GM12878 (cell line): ENCODE results near the gene CFLAR. TPM values are rescaled to one million over a fixed set of nuclear protein-coding genes. Genes with fewer than 3 reads are reported as not detected.
A peak's percentile ranks its signal among the peaks of the same experiment; 100 is the strongest.

Experiments used
- ATAC-seq: fragments of 200-7000 bp; cut with Tn5 transposase; 3 replicates; pipeline ENCODE4 v1.9.1; 2020; ENCODE audit warnings: mild to moderate bottlenecking, moderate library complexity
- BruUV-seq: library from RNA; stranded (reverse); fragments of 400-500 nt; replicated peaks from 2 replicates; lab custom pipeline; 2021; lab: Mats Ljungman, UMichigan
- CTCF ChIA-PET: fragments of 300-600 bp; sonication (Branson Sonifier 250); formaldehyde crosslinking; extraction: SDS; loops from one replicate; lab custom pipeline; 2021; ENCODE audit warnings: inconsistent platforms; lab: Yijun Ruan, JAX
- POLR2A ChIA-PET: fragments of 350-600 bp; formaldehyde crosslinking; extraction: SDS; loops from one replicate; lab custom pipeline; 2021; ENCODE audit warnings: inconsistent platforms; lab: Charles Lee
- RAD21 ChIA-PET: fragments of 300-600 bp; sonication (Branson Sonifier 250); formaldehyde crosslinking; loops from one replicate; lab custom pipeline; 2023; ENCODE audit warnings: antibody characterized with exemption; ENCODE audit not compliant: unreplicated experiment; lab: Charles Lee
- SMC1A ChIA-PET: fragments of 300-600 bp; sonication (Branson Sonifier 250); formaldehyde crosslinking; loops from one replicate; lab custom pipeline; 2023; ENCODE audit not compliant: unreplicated experiment, uncharacterized antibody; lab: Charles Lee
- DNase-seq: peaks from one replicate; pipeline ENCODE4 v3.0.0-alpha.2; 2011; ENCODE audit warnings: low read depth, low spot score
- FAIRE-seq: peaks from 3 replicates; lab custom pipeline; 2011; peaks lifted over from hg19 to GRCh38; lab: Jason Lieb, UNC
- H2AFZ ChIP-seq: 2 replicates; pipeline ENCODE4 v1.6.0; 2011; ENCODE audit warnings: low read depth, low read length, control low read depth; ENCODE audit not compliant: control insufficient read depth
- H3K27ac ChIP-seq: 2 replicates; pipeline ENCODE4 v1.5.1; 2011; ENCODE audit warnings: control low read depth; ENCODE audit not compliant: control insufficient read depth, insufficient read depth
- H3K27me3 ChIP-seq, 2 experiments: replicated peaks in 1 of 2; 2 replicates each; pipeline versions ENCODE4 v1.6.0 to v1.6.1; 2011; ENCODE audit warnings: low read length in 1 of 2; ENCODE audit not compliant: control insufficient read depth in 2 of 2, insufficient read depth in 2 of 2
- H3K36me3 ChIP-seq, 2 experiments: 2 replicates each; pipeline ENCODE4 v1.5.1; 2011; ENCODE audit warnings: low read length in 1 of 2; ENCODE audit not compliant: control insufficient read depth in 2 of 2, insufficient read depth in 2 of 2
- H3K4me1 ChIP-seq: 2 replicates; pipeline ENCODE4 v1.6.1; 2011; ENCODE audit warnings: mild to moderate bottlenecking, low read length, moderate library complexity, mixed read lengths; ENCODE audit not compliant: control insufficient read depth, insufficient read depth
- H3K4me2 ChIP-seq: 2 replicates; pipeline ENCODE4 v1.6.0; 2011; ENCODE audit warnings: control low read depth; ENCODE audit not compliant: control insufficient read depth, insufficient read depth
- H3K4me3 ChIP-seq: fragments of 200-600 bp; sonication (generic); 2 replicates; pipeline ENCODE4 v1.5.1; 2016
- H3K79me2 ChIP-seq: 2 replicates; pipeline ENCODE4 v1.6.0; 2011; ENCODE audit warnings: low read length; ENCODE audit not compliant: control insufficient read depth, insufficient read depth
- H3K9ac ChIP-seq: 2 replicates; pipeline ENCODE4 v1.8.0; 2011; ENCODE audit warnings: low read length, control low read depth, mixed read lengths; ENCODE audit not compliant: control insufficient read depth, insufficient read depth
- H3K9me3 ChIP-seq: replicated peaks from 3 replicates; pipeline ENCODE4 v1.5.1; 2011; ENCODE audit warnings: mild to moderate bottlenecking, low read length; ENCODE audit not compliant: control insufficient read depth, insufficient read depth
- H4K20me1 ChIP-seq: 2 replicates; pipeline ENCODE4 v1.6.0; 2011; ENCODE audit not compliant: control insufficient read depth, insufficient read depth
- BHLHE40 ChIP-seq, 2 experiments: fragments of 450-650 bp in 1 of 2; IDR thresholded peaks; 2 replicates each; pipeline ENCODE4 v1.6.1; 2011 to 2017; ENCODE audit warnings: low read depth in 2 of 2, borderline replicate concordance in 1 of 2, improper control_type of control experiment in 1 of 2, low read length in 1 of 2, mild to moderate bottlenecking in 1 of 2
- CHD1 ChIP-seq: IDR thresholded peaks from 2 replicates; pipeline ENCODE4 v1.6.1; 2012; ENCODE audit warnings: low read depth, low read length, improper control_type of control experiment
- CHD2 ChIP-seq: IDR thresholded peaks from 2 replicates; pipeline ENCODE4 v1.6.1; 2011; ENCODE audit warnings: low read depth, low read length, improper control_type of control experiment, borderline replicate concordance
- CHD4 ChIP-seq: fragments of 200-600 bp; sonication (generic); IDR thresholded peaks from 2 replicates; pipeline ENCODE4 v1.6.1; 2016; ENCODE audit warnings: mild to moderate bottlenecking
- CTCF ChIP-seq, 3 experiments: IDR thresholded peaks in 2 of 3; conservative IDR thresholded peaks in 1 of 3; 2 replicates each; pipeline ENCODE4 v1.5.1; 2011; ENCODE audit warnings: low read depth in 3 of 3, low read length in 3 of 3, mild to moderate bottlenecking in 3 of 3, control low read depth in 2 of 3, moderate library complexity in 2 of 3, inconsistent platforms in 1 of 3, mixed read lengths in 1 of 3; ENCODE audit not compliant: control insufficient read depth in 2 of 3, insufficient read depth in 1 of 3; ENCODE audit errors: extremely low read depth in 1 of 3
- NR2C1 ChIP-seq: fragments of 450-650 bp; IDR thresholded peaks from 2 replicates; pipeline ENCODE4 v1.6.1; 2017; ENCODE audit warnings: antibody characterized with exemption, mild to moderate bottlenecking, moderate library complexity
- POLR2A ChIP-seq: IDR thresholded peaks from 2 replicates; pipeline ENCODE4 v1.6.1; 2011; ENCODE audit warnings: low read depth, mild to moderate bottlenecking, low read length
- RAD21 ChIP-seq: IDR thresholded peaks from 2 replicates; pipeline ENCODE4 v1.6.1; 2011; ENCODE audit warnings: mild to moderate bottlenecking, low read depth, low read length, moderate library complexity; ENCODE audit not compliant: insufficient read depth
- RAD51 ChIP-seq: fragments of 450-650 bp; IDR thresholded peaks from 2 replicates; pipeline ENCODE4 v1.6.1; 2016; ENCODE audit warnings: moderate library complexity, mild to moderate bottlenecking, inconsistent platforms
- RCOR1 ChIP-seq: conservative IDR thresholded peaks from 2 replicates; pipeline ENCODE4 v1.6.1; 2012; ENCODE audit warnings: low read depth, low read length, improper control_type of control experiment
- TAF1 ChIP-seq: IDR thresholded peaks from 2 replicates; pipeline ENCODE4 v1.6.1; 2011; ENCODE audit warnings: mild to moderate bottlenecking, low read depth, low read length, borderline replicate concordance
- TCF7 ChIP-seq: IDR thresholded peaks from 2 replicates; pipeline ENCODE4 v1.6.1; 2014; ENCODE audit warnings: antibody characterized with exemption, borderline replicate concordance
- ZNF217 ChIP-seq: fragments of 450-650 bp; IDR thresholded peaks from 2 replicates; pipeline ENCODE4 v1.6.1; 2017; ENCODE audit warnings: antibody characterized with exemption, mild to moderate bottlenecking
- ZNF274 ChIP-seq: IDR thresholded peaks from one replicate; pipeline ENCODE4 v1.8.0; 2011; ENCODE audit not compliant: insufficient read length, insufficient read depth
- WGBS: methylation state at CpG from one replicate; pipeline ENCODE4 v1.1.6; 2016; ENCODE audit warnings: low lambda C conversion rate; ENCODE audit not compliant: insufficient replicate concordance, insufficient coverage; ENCODE audit errors: missing lambda C conversion rate; 5-methylcytosine and 5-hydroxymethylcytosine counted together
- in situ Hi-C: fragments of 300-500 bp; cut with MboI; formaldehyde crosslinking; loops from 9 replicates; pipeline ENCODE4 v1.14.3; 2018; ENCODE audit warnings: mixed read lengths
- intact Hi-C: fragments of 100-400 bp; cut with micrococcal nuclease; formaldehyde crosslinking; loops from one replicate; pipeline ENCODE4 v1.14.2; 2022; ENCODE audit not compliant: unreplicated experiment
- polyA plus RNA-seq, 11 experiments: library from polyadenylated mRNA; depleted of rRNA in 4 of 11; unstranded in 6 of 11; stranded (reverse) in 5 of 11; fragments of >200 nt; fragmentation: Nextera tagmentation in 4 of 11; fragmentation: Illumina TruSeq in 1 of 11; extraction: Ambion mirVana in 4 of 11; extraction: Trizol in 1 of 11; gene quantifications; 1 replicate in 1 of 11; 2 replicates in 10 of 11; pipeline versions ENCODE4 v1.2.1 to v1.2.3, GENCODE V29; 2011 to 2016; ENCODE audit warnings: inconsistent platforms in 2 of 11, missing spikeins in 2 of 11, low read depth in 1 of 11
- total RNA-seq, 4 experiments: library from RNA; depleted of rRNA in 3 of 4; stranded (reverse); fragments of >200 nt in 3 of 4; fragmentation: Illumina TruSeq in 1 of 4; extraction: Trizol in 1 of 4; gene quantifications; 2 replicates each; pipeline versions ENCODE4 v1.2.1 to v1.2.3, GENCODE V29; 2013 to 2021
- TF ChIP-seq, protein P1 (sequence below): fragments of 450-650 bp; IDR thresholded peaks from 2 replicates; pipeline ENCODE4 v1.6.1; 2017; ENCODE audit warnings: mild to moderate bottlenecking
- TF ChIP-seq, protein P2 (sequence below): fragments of 450-650 bp; IDR thresholded peaks from 2 replicates; pipeline ENCODE4 v1.6.1; 2016; ENCODE audit warnings: mild to moderate bottlenecking

The CFLAR gene
- total and polyA plus RNA-seq, 10 of the 15 experiments (the other 5 are each of a cell fraction or from before 2014, with no cell fraction given), result 80.6 to 181 (median 101) TPM

GRCh38 chr2:201070948-201071478 is 45.0 kb upstream of the CFLAR start (continued):
- TF ChIP-seq CHD4, result no peak
- TF ChIP-seq, all 136 proteins: peak for 4

GRCh38 chr2:201071479-201072200 is 44.3 kb upstream of the CFLAR start, which contains the start of the genes HYCC2 and NDUFB3:
HYCC2 (minus strand) TSS chr2:201071671; CDS start chr2:201024009, 47,662 bp downstream.
NDUFB3 (plus strand) TSS chr2:201072001; CDS start chr2:201078883, 6,882 bp downstream.
- in situ Hi-C loops (loop anchor here (5.0 kb wide), 2 partner anchors 106 to 164 kb away; no protein-coding TSS in a partner anchor), intact Hi-C loops (loop anchor here (1.0 to 10.0 kb wide), 6 partner anchors 45 to 257 kb away; partner anchors contain the start of genes BZW1 and CFLAR)
- no peaks in the 10 kb centered on the region for H3K9me3 ChIP-seq
- H3K27me3 ChIP-seq, result no peaks in the 10 kb centered on the region
- peak within 1 kb of the TSS; percentile 84 for H3K9ac ChIP-seq
- DNase-seq (peak; percentile 95), FAIRE-seq (peak; percentile 96), ATAC-seq (peak; percentile 97)
- ChIA-PET SMC1A (interaction anchor here (0.6 to 7.8 kb wide), 15 partner anchors 43 to 175 kb away, joined by 3 to 144 read pairs (median 4); partner anchors contain the start of genes CASP10, CFLAR and ORC2), CTCF (interaction anchor here (0.9 to 8.2 kb wide), 15 partner anchors 19 to 182 kb away, joined by 3 to 256 read pairs (median 5); partner anchors contain the start of genes CASP10, NIF3L1 and ORC2), RAD21 (interaction anchor here (0.8 to 6.2 kb wide), 13 partner anchors 34 to 358 kb away, joined by 3 to 45 read pairs (median 5); partner anchors contain the start of genes CASP10, CFLAR, CLK1 and NIF3L1), POLR2A (interaction anchor here (1.3 to 4.5 kb wide), 5 partner anchors 43 to 207 kb away, joined by 3 to 20 read pairs (median 3); partner anchors contain the start of gene CLK1)
- under 1% methylated on average over 34 of the region's 34 CpGs for WGBS
- H2AFZ ChIP-seq, result peak within 1 kb of the TSS; percentile 99
- peak within 1 kb of the TSS; percentile 92 for H3K27ac ChIP-seq
- no peaks in the 10 kb centered on the region for H3K36me3 ChIP-seq
- peak within 1 kb of the TSS; percentile 89 for H3K4me2 ChIP-seq
- H3K79me2 ChIP-seq, result peaks cover 83% of the 10 kb centered on the region
- peak within 1 kb of the TSS; percentile 80 for H3K4me3 ChIP-seq
- no TSS peak for BruUV-seq
- peaks cover 23% of the 10 kb centered on the region for H3K4me1 ChIP-seq
- no peaks in the 10 kb centered on the region for H4K20me1 ChIP-seq
- peak; percentile 94 for TF ChIP-seq NR2C1
- peak; percentile 87; the same call in 1 of the 2 replicates for TF ChIP-seq CHD2
- peak; percentile 91 for TF ChIP-seq TAF1
- TF ChIP-seq CHD1, result no peak
- TF ChIP-seq ZNF274, result no peak
- peak; percentile 77; the same call in 1 of the 2 replicates for TF ChIP-seq TCF7
- TF ChIP-seq, protein P1, sequence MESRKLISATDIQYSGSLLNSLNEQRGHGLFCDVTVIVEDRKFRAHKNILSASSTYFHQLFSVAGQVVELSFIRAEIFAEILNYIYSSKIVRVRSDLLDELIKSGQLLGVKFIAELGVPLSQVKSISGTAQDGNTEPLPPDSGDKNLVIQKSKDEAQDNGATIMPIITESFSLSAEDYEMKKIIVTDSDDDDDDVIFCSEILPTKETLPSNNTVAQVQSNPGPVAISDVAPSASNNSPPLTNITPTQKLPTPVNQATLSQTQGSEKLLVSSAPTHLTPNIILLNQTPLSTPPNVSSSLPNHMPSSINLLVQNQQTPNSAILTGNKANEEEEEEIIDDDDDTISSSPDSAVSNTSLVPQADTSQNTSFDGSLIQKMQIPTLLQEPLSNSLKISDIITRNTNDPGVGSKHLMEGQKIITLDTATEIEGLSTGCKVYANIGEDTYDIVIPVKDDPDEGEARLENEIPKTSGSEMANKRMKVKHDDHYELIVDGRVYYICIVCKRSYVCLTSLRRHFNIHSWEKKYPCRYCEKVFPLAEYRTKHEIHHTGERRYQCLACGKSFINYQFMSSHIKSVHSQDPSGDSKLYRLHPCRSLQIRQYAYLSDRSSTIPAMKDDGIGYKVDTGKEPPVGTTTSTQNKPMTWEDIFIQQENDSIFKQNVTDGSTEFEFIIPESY, result peak; percentile 50; the same call in 1 of the 2 replicates
- TF ChIP-seq POLR2A, result peak; percentile 91
- peak in 2 of 3 experiments; percentile 28 to 43; a peak in 3 of 6 replicates for TF ChIP-seq CTCF (IDR thresholded peaks at IDR 0.05 in 2 of 3, conservative IDR thresholded peaks at IDR 0.05 in 1 of 3; ENCODE audit: control insufficient read depth in 2 of 3, extremely low read depth in 1 of 3, insufficient read depth in 1 of 3, low read depth in 3 of 3, low read length in 3 of 3)
- no peak for TF ChIP-seq ZNF217
- TF ChIP-seq BHLHE40 (IDR thresholded peaks at IDR 0.05; ENCODE audit: borderline replicate concordance in 1 of 2, low read depth in 2 of 2, low read length in 1 of 2), result peak in 1 of 2 experiments; percentile 36; a peak in 1 of 4 replicates
- no peak for TF ChIP-seq RCOR1
- peak; percentile 50 for TF ChIP-seq RAD51
- no peak for TF ChIP-seq RAD21
- TF ChIP-seq, protein P2, sequence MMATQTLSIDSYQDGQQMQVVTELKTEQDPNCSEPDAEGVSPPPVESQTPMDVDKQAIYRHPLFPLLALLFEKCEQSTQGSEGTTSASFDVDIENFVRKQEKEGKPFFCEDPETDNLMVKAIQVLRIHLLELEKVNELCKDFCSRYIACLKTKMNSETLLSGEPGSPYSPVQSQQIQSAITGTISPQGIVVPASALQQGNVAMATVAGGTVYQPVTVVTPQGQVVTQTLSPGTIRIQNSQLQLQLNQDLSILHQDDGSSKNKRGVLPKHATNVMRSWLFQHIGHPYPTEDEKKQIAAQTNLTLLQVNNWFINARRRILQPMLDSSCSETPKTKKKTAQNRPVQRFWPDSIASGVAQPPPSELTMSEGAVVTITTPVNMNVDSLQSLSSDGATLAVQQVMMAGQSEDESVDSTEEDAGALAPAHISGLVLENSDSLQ, result peak; percentile 84
